Panc1 (cell line): ENCODE results near the gene TPST2.

Experiments
- POLR2AphosphoS5 ChIP-seq: IDR thresholded peaks from 2 replicates; pipeline ENCODE4 v1.6.1; 2012; ENCODE audit warnings: mild to moderate bottlenecking, low read depth, low read length, moderate library complexity
- TF ChIP-seq, protein P1 (sequence below): fragments of 450-650 bp; IDR thresholded peaks from 2 replicates; pipeline ENCODE4 v1.5.1; 2017; ENCODE audit warnings: mild to moderate bottlenecking
- TF ChIP-seq, protein P2 (sequence below), 2 experiments: IDR thresholded peaks; 2 replicates each; pipeline ENCODE4 v1.6.1; 2011 to 2012; ENCODE audit warnings: low read depth in 2 of 2, control low read depth in 1 of 2, low read length in 1 of 2, mild to moderate bottlenecking in 1 of 2, moderate library complexity in 1 of 2; ENCODE audit not compliant: insufficient read depth in 1 of 2

DNA sequence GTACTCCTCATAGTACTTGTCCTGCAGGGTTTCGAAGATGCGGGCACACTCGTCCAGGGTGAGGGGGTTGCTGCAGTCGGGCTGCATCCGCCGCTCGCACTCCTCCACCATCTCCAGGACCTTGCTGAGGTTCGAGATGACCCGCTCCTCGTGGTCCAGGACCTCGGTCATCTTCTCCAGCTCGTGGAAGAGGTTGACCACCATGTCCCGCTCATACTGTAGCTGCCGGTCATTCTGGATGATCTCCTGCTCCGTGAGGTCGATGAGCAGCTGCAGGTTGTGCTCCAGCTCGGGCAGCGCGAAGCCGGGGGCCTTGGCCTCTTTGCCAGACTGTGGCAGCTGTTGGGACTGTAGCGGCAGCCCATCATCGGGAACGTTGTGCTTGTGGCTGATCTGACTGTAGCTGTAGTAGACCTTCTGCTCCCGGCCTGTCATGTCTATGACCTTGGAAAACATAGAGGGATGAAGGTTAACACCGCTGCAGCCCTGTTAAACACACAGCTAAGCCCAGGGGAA, 90.7 kb downstream of the TPST2 start:
- TF ChIP-seq, protein P1, sequence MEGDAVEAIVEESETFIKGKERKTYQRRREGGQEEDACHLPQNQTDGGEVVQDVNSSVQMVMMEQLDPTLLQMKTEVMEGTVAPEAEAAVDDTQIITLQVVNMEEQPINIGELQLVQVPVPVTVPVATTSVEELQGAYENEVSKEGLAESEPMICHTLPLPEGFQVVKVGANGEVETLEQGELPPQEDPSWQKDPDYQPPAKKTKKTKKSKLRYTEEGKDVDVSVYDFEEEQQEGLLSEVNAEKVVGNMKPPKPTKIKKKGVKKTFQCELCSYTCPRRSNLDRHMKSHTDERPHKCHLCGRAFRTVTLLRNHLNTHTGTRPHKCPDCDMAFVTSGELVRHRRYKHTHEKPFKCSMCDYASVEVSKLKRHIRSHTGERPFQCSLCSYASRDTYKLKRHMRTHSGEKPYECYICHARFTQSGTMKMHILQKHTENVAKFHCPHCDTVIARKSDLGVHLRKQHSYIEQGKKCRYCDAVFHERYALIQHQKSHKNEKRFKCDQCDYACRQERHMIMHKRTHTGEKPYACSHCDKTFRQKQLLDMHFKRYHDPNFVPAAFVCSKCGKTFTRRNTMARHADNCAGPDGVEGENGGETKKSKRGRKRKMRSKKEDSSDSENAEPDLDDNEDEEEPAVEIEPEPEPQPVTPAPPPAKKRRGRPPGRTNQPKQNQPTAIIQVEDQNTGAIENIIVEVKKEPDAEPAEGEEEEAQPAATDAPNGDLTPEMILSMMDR: no peak
- TF ChIP-seq, protein P2, sequence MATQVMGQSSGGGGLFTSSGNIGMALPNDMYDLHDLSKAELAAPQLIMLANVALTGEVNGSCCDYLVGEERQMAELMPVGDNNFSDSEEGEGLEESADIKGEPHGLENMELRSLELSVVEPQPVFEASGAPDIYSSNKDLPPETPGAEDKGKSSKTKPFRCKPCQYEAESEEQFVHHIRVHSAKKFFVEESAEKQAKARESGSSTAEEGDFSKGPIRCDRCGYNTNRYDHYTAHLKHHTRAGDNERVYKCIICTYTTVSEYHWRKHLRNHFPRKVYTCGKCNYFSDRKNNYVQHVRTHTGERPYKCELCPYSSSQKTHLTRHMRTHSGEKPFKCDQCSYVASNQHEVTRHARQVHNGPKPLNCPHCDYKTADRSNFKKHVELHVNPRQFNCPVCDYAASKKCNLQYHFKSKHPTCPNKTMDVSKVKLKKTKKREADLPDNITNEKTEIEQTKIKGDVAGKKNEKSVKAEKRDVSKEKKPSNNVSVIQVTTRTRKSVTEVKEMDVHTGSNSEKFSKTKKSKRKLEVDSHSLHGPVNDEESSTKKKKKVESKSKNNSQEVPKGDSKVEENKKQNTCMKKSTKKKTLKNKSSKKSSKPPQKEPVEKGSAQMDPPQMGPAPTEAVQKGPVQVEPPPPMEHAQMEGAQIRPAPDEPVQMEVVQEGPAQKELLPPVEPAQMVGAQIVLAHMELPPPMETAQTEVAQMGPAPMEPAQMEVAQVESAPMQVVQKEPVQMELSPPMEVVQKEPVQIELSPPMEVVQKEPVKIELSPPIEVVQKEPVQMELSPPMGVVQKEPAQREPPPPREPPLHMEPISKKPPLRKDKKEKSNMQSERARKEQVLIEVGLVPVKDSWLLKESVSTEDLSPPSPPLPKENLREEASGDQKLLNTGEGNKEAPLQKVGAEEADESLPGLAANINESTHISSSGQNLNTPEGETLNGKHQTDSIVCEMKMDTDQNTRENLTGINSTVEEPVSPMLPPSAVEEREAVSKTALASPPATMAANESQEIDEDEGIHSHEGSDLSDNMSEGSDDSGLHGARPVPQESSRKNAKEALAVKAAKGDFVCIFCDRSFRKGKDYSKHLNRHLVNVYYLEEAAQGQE (IDR thresholded peaks at IDR 0.05; ENCODE audit: insufficient read depth in 1 of 2, low read depth in 2 of 2, low read length in 1 of 2): no peak
- no peak for TF ChIP-seq POLR2AphosphoS5
